IPS-15b (cell line): ENCODE measurements around the gene IST1.
A peak's percentile ranks its signal among the peaks of the same experiment; 100 is the strongest.

Experiments used
- H3K27me3 ChIP-seq: one replicate; pipeline ENCODE4 v1.6.1; 2013; ENCODE audit warnings: low read length; ENCODE audit not compliant: control insufficient read depth, insufficient read depth
- H3K36me3 ChIP-seq: one replicate; pipeline ENCODE4 v1.6.1; 2013; ENCODE audit warnings: low read length; ENCODE audit not compliant: control insufficient read depth, insufficient read depth
- H3K4me1 ChIP-seq: one replicate; pipeline ENCODE4 v1.6.1; 2013; ENCODE audit warnings: mild to moderate bottlenecking, low read length; ENCODE audit not compliant: control insufficient read depth, insufficient read depth
- H3K4me3 ChIP-seq: one replicate; pipeline ENCODE4 v1.5.1; 2013; ENCODE audit warnings: low read depth, low read length
- H3K9ac ChIP-seq: one replicate; pipeline ENCODE4 v1.6.1; 2013; ENCODE audit warnings: low read depth, mild to moderate bottlenecking, low read length
- H3K9me3 ChIP-seq: one replicate; pipeline ENCODE4 v1.6.1; 2013; ENCODE audit warnings: mild to moderate bottlenecking, low read length; ENCODE audit not compliant: control insufficient read depth, insufficient read depth

The IST1 gene

GRCh38 chr16:71883168-71883848, 12.0 kb upstream of the IST1 start:
- Histone ChIP-seq H3K4me1 (peaks cover 4% of the 10 kb centered on the region), H3K9me3 (no peaks in the 10 kb centered on the region), H3K36me3 (no peaks in the 10 kb centered on the region), H3K4me3 (peak overlapping the region; percentile 95), H3K9ac (peak overlapping the region; percentile 54), H3K27me3 (peaks cover 2% of the 10 kb centered on the region)

DNA sequence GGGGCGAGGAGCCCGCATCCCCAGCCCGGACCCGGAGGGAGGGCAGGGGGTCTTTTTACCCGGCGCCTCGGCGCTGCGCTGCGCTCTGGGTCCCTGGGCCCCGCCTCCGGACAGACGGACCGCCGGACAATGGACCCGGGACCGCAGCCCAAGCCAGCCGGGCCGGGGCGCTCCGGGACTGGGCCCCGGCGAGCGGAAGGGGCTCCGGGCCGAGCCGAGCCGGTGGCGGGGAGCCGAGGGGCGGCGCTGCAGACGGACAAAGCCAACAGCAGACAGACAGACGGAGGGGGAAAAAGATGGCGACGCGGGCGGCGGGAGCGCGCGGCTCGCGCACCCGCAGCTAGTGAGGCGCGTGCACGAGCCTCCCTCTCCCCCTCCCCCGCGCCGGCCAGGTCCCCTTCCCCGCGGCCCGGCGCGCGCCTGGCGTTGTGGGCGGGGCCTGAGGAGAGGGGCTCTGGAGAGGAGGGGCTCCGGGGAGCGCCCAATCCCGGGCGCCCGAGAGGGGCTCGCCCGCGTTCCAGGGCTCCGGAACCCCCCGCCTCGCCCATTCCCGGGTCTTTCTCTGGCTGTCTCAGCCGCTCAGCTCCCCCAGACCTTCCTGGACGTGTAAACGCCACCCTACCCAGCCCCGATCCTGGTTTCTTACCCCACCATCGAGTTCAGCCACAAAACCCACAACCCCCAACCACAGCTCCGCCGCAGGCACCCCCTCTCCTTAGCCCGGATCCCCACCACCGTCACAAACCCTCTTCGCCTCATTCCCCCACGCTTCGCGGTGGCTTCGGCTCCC, 11.3 kb upstream of the IST1 start, which contains the start of gene ZNF821:
Gene ZNF821, minus strand, starts transcription at position 334 of the 790 bp plus-strand sequence. CDS start 4,236 bp downstream, outside the sequence.
- no peaks in the 10 kb centered on the region for H3K9me3 ChIP-seq
- peak within 1 kb of the TSS; percentile 95 for H3K4me3 ChIP-seq
- peaks cover 2% of the 10 kb centered on the region for H3K27me3 ChIP-seq
- H3K4me1 ChIP-seq, result peaks cover 4% of the 10 kb centered on the region
- no peaks in the 10 kb centered on the region for H3K36me3 ChIP-seq
- H3K9ac ChIP-seq, result peak within 1 kb of the TSS; percentile 91

- no peak overlapping the region for H3K4me3 ChIP-seq
- H3K9me3 ChIP-seq, result no peaks in the 10 kb centered on the region
- H3K36me3 ChIP-seq, result no peaks in the 10 kb centered on the region
- H3K9ac ChIP-seq, result no peak overlapping the region
- H3K4me1 ChIP-seq, result peaks cover 4% of the 10 kb centered on the region
- H3K27me3 ChIP-seq, result peaks cover 2% of the 10 kb centered on the region
These were observed 10.1 kb upstream of the IST1 start for GRCh38 chr16:71885261-71885650.

DNA sequence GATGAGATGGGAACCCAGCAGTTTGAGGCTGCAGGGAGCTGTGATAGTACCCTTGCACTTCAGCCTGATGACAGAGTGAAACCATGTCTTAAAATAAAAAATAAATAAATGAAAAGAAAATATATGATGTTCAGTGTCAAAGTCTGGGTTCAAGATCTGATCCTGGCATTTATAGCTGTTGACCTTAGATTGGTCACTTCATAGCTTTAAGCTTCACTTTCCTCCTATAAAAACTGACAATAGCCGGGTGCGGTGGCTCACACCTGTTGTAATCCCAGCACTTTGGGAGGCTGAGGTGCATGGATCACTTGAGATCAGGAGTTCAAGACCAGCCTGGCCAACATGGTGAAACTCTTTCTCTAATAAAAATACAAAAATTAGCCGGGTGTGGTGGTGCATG, 6.2 kb upstream of the IST1 start:
- Histone ChIP-seq H3K9me3 (no peaks in the 10 kb centered on the region), H3K4me1 (peaks cover 4% of the 10 kb centered on the region), H3K36me3 (no peaks in the 10 kb centered on the region), H3K27me3 (peaks cover 2% of the 10 kb centered on the region), H3K9ac (no peak overlapping the region), H3K4me3 (no peak overlapping the region)

GRCh38 chr16:71893888-71894228, 1.5 kb upstream of the IST1 start:
- Histone ChIP-seq H3K9me3 (no peaks in the 10 kb centered on the region), H3K27me3 (no peaks in the 10 kb centered on the region), H3K36me3 (peaks cover 2% of the 10 kb centered on the region), H3K4me1 (peaks cover 4% of the 10 kb centered on the region), H3K9ac (no peak overlapping the region), H3K4me3 (peak overlapping the region; percentile 98)

DNA sequence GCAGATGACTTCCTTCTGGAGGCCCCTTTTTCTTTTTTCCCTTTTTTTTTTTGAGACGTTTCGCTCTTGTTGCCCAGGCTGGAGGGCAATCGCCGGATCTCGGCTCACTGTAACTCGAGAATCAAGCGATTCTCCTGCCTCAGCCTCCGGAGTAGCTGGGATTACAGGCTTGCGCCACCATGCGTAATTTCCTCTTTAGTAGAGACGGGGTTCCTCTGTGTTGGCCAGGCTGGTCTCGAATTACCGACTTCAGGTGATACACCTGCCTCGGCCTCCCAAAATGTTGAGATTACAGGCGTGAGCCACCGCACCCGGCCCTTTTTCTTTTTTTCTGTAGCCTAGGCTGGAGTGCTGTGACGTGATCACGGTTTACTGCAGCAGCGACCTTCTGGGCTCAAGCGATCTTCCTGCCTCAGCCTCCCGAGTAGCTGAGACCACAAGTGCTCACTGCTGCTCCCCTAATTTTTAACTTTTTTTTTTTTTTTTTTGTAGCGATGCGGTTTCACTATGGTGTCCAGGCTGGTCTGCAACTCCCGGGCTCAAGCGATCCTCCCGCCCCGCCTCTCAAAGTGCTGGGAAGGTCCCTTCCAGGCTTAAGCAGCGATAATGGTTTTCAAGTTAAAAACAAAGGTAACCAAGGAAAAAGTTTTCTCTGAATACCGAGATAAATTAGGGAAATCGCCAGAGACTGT, 956 bp upstream of the IST1 start:
- H3K4me1 ChIP-seq, result peaks cover 4% of the 10 kb centered on the region
- H3K9me3 ChIP-seq, result no peaks in the 10 kb centered on the region
- peaks cover 2% of the 10 kb centered on the region for H3K36me3 ChIP-seq
- H3K9ac ChIP-seq, result peak overlapping the region; percentile 97
- H3K27me3 ChIP-seq, result no peaks in the 10 kb centered on the region
- H3K4me3 ChIP-seq, result peak overlapping the region; percentile 98

- peaks cover 2% of the 10 kb centered on the region for H3K36me3 ChIP-seq
- H3K4me1 ChIP-seq, result peaks cover 7% of the 10 kb centered on the region
These were observed 491 bp downstream of the IST1 start for GRCh38 chr16:71895679-71896365.

DNA sequence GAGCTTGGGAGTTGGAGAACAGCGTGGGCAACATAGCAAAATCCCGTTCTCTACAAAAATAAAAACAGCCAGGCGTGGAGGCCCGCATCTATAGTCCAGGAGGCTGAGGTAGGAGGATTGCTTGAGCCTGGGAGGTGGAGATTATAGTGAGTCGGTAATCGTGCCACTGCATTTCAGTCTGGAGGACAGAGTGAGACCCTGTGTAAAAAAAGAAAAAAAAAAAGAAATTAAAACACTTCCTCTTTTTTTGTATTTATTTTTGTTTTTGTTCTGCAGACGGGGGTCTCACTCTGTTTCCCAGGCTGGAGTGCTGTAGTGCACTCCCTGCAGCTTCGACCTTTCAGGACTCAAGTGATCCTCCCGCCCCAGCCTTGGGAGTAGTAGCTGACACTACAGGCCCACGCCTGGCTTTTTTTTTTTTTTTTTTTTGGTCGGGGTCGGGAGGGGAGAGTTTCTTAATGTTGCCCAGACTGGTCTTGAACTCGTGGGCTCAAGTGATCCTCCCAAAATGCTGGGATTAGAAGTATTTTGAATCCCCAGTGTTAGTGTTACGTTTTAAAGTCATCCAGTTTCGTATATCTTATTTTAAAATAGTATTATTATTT, 1.5 kb downstream of the IST1 start:
- no peaks in the 10 kb centered on the region for H3K9me3 ChIP-seq
- H3K4me3 ChIP-seq, result peak overlapping the region; percentile 98
- peaks cover 4% of the 10 kb centered on the region for H3K4me1 ChIP-seq
- H3K27me3 ChIP-seq, result no peaks in the 10 kb centered on the region
- peak overlapping the region; percentile 82 for H3K9ac ChIP-seq
- peaks cover 2% of the 10 kb centered on the region for H3K36me3 ChIP-seq

More at GRCh38 chr16:71895679-71896365, 491 bp downstream of the IST1 start:
- Histone ChIP-seq H3K9me3 (no peaks in the 10 kb centered on the region), H3K9ac (peak overlapping the region; percentile 82), H3K4me3 (peak overlapping the region; percentile 98), H3K27me3 (no peaks in the 10 kb centered on the region)

DNA sequence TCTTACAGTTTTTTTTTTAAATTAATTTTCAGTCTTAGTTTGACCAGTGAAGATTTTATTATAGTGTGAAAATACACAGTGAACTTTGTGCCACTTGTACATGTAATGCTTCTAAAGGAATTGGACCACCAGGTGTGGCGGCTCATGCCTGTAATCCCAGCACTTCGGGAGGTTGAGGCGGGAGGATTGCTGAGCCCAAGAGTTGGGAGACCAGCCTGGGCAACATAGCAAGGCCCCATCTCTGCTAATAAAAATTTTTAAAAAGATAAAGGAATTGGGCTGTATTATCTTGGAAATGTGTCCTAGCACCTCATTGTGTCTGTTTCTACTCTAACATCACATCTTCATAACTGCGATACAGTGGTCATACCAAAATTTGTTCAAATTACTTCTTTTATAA, 3.8 kb downstream of the IST1 start:
- H3K9ac ChIP-seq, result no peak overlapping the region

DNA sequence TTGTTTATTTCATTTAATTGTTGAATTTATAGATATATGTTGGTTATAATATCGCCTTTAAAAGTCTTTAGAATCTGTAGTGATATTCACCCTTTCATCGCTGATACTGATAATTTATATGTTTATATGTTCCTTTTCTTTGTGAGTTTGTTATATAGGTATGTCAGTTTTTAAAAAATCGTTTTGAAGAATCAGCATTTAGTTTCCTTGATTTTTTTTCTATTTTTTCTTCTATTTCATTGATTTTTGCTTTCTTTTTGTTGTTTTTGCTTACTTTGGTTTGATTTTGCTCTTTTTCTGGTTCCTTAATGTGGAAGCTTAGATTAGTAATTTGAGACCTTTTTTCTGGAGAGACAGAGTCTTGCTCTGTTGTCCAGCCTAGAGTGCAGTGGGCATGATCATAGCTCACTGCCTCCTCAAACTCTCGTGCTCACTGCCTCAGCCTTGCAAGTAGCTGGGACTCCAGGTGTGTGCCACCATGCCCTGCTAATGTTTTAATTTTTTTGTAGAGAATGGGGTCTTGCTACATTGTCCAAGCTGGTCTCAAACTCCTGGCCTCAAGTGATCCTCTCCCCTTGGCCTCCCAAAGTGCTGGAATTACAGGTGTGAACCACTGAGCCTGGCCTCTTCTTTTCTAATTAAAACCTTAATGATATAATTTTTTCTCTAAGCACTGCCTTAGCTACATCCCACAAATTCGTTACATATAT, 7.5 kb downstream of the IST1 start:
- no peaks in the 10 kb centered on the region for H3K27me3 ChIP-seq
- peaks cover 2% of the 10 kb centered on the region for H3K36me3 ChIP-seq
- H3K9ac ChIP-seq, result no peak overlapping the region
- H3K4me1 ChIP-seq, result peaks cover 4% of the 10 kb centered on the region
- H3K4me3 ChIP-seq, result no peak overlapping the region
- no peaks in the 10 kb centered on the region for H3K9me3 ChIP-seq

More for the DNA sequence above, 3.8 kb downstream of the IST1 start:
- no peaks in the 10 kb centered on the region for H3K9me3 ChIP-seq
- H3K4me3 ChIP-seq, result no peak overlapping the region
- H3K36me3 ChIP-seq, result peaks cover 4% of the 10 kb centered on the region
- peaks cover 4% of the 10 kb centered on the region for H3K4me1 ChIP-seq
- H3K27me3 ChIP-seq, result no peaks in the 10 kb centered on the region
